ENCODE data around the gene ZPR1. TPM values are rescaled to one million over a fixed set of nuclear protein-coding genes. Genes with fewer than 3 reads are reported as not detected.
A peak's percentile ranks its signal among the peaks of the same experiment; 100 is the strongest.

Gene ZPR1, protein sequence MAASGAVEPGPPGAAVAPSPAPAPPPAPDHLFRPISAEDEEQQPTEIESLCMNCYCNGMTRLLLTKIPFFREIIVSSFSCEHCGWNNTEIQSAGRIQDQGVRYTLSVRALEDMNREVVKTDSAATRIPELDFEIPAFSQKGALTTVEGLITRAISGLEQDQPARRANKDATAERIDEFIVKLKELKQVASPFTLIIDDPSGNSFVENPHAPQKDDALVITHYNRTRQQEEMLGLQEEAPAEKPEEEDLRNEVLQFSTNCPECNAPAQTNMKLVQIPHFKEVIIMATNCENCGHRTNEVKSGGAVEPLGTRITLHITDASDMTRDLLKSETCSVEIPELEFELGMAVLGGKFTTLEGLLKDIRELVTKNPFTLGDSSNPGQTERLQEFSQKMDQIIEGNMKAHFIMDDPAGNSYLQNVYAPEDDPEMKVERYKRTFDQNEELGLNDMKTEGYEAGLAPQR
- total RNA-seq (2014; rRNA removed; shearing (Covaris generic)) = 30.8 and 34.9 TPM in 2 replicates
- 71.3 and 76.8 TPM in 2 replicates for polyA plus RNA-seq (2016; fragmentation: Nextera tagmentation; extraction: Ambion mirVana)

DNA sequence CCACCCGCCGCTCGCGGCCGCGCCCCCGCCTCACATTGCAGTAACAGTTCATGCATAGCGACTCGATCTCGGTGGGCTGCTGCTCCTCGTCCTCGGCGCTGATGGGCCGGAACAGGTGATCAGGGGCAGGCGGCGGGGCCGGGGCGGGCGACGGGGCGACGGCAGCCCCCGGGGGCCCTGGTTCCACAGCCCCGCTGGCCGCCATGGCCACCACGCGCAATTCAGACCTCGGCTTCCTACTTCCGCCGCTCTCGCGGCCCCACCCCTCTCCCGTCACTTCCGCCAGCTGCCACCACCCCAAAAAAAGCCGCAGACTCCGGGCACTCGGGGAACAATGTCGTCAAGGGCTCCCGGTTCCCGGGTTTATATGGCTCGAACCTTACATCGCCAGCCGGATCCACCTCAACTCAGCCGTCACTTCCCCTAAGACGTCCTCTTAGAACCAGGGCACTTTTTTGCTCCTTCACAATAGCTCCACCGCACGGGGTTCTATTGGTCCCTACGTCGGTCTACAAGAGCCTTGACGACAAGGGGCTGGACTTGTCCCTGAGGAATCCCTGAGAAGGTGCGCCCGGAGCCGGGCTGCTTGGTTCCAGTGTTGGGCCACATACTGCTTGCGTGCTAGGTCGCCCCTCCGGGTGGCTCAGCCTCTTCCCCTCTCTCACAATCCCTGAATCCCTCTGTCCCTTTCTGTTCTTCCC is at the start of gene ZPR1:
Gene ZPR1 (minus strand): TSS at position 238 of the 701 bp plus-strand sequence. CDS start 33 bp downstream, at position 205.
- Histone ChIP-seq H2AFZ (peak within 1 kb of the TSS; percentile 95), H3K36me3 (ENCODE audit: low read depth) (peaks cover 32% of the 10 kb centered on the region), H4K20me1 (ENCODE audit: insufficient read depth) (no peaks in the 10 kb centered on the region), H3K27me3 (replicated peaks; ENCODE audit: insufficient read depth) (no peaks in the 10 kb centered on the region), H3F3A (ENCODE audit: insufficient read depth) (peaks cover 11% of the 10 kb centered on the region), H3K9ac (peak within 1 kb of the TSS; percentile 95), H3K9me2 (ENCODE audit: insufficient read depth) (no peaks in the 10 kb centered on the region), H3K4me3 (peak within 1 kb of the TSS; percentile 97), H3K27ac (peak within 1 kb of the TSS; percentile 82), H3K9me3 (ENCODE audit: low read depth) (no peaks in the 10 kb centered on the region), H3K4me1 (ENCODE audit: insufficient read depth) (peaks cover 24% of the 10 kb centered on the region), H3K4me2 (ENCODE audit: unreplicated experiment) (peak within 1 kb of the TSS; percentile 96), H3K79me2 (ENCODE audit: insufficient read depth) (peaks cover 33% of the 10 kb centered on the region)
- peak; percentile 89 for DNase-seq
- in situ Hi-C loops (cut with MboI) = loop anchor here (10.0 kb wide), 1 partner anchor 317 kb away; no protein-coding TSS in a partner anchor
- TF ChIP-seq EZH2phosphoT487 (IDR thresholded peaks at IDR 0.05; ENCODE audit: insufficient read depth, low read depth) (no peak), EZH2 (IDR thresholded peaks at IDR 0.05; ENCODE audit: insufficient read depth, poor library complexity, severe bottlenecking) (no peak)
- 1 to 2% methylated on average over 44 to 56 of the region's 56 CpGs for WGBS, 2 experiments (ENCODE audit: low coverage in 1 of 2, low lambda C conversion rate in 2 of 2, missing lambda C conversion rate in 2 of 2)

DNA sequence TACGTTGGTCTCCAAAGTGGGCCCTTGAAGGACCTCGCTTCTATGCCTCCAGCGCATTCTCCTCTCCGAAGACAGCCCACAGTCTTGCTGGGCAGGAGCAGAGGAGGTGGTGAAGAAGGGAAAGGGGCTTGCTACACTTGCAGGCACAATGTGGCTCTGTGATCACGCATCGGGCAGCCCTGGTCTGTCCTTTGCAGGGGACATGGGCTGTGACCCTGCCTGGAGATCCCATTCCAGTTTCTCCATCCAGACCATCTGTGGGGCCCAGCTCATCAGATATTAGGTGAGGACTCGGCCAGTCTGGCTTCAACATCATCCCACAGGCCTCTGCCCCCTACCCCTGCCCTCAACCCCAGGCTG is 48.8 kb upstream of the ZPR1 start:
- Histone ChIP-seq H3K36me3 (ENCODE audit: low read depth) (no peaks in the 10 kb centered on the region), H3K4me1 (ENCODE audit: insufficient read depth) (peaks cover 5% of the 10 kb centered on the region; the same call in 1 of the 2 replicates), H3K4me3 (no peak overlapping the region), H3K79me2 (ENCODE audit: insufficient read depth) (no peaks in the 10 kb centered on the region), H3K9me3 (ENCODE audit: low read depth) (no peaks in the 10 kb centered on the region), H3K27me3 (replicated peaks; ENCODE audit: insufficient read depth) (no peaks in the 10 kb centered on the region), H2AFZ (no peak overlapping the region), H3K9ac (no peak overlapping the region), H3F3A (ENCODE audit: insufficient read depth) (0 out of 2 replicates have a peak, but pooled peaks cover 10% of the 10 kb centered on the region), H3K27ac (no peak overlapping the region), H3K4me2 (ENCODE audit: unreplicated experiment) (no peak overlapping the region), H4K20me1 (ENCODE audit: insufficient read depth) (no peaks in the 10 kb centered on the region), H3K9me2 (ENCODE audit: insufficient read depth) (no peaks in the 10 kb centered on the region)
- no peak for DNase-seq
- 93 to 96% methylated on average over 6 to 7 of the region's 7 CpGs for WGBS, 2 experiments (ENCODE audit: low coverage in 1 of 2, low lambda C conversion rate in 2 of 2, missing lambda C conversion rate in 2 of 2)
- no peak for TF ChIP-seq EZH2phosphoT487 (IDR thresholded peaks at IDR 0.05; ENCODE audit: insufficient read depth, low read depth)
- in situ Hi-C loops (cut with MboI) = no loop called here

DNA sequence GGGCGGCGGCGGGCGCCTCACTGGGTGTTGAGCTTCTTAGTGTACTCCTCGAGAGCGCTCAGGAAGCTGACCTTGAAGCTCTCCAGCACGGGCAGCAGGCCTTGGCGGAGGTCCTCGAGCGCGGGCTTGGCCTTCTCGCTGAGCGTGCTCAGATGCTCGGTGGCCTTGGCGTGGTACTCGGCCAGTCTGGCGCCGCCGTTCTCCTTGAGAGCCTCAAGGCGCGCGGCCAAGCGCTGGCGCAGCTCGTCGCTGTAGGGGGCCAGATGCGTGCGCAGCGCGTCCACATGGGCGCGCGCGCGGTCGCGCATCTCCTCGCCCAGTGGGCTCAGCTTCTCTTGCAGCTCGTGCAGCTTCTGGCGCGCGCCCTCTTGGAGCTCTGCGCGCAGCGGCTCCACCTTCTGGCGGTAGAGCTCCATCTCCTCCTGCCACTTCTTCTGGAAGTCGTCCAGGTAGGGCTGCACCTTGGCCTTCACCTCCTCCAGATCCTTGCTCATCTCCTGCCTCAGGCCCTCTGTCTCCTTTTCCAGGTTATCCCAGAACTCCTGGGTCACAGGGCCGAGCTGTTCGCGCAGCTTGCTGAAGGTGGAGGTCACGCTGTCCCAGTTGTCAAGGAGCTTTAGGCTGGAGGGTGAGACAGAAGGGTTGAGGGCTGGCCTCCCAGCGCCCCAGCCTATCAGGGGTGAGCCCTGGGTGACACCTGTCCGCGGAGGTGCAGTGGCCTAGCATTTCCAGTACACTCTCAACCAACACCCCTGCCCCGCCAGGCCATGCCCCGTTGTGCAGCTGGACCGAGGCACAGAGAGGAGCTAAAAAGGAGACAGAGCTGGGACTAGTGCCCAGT is 48.2 kb upstream of the ZPR1 start:
- no peaks in the 10 kb centered on the region for H3K27me3 ChIP-seq (replicated peaks; ENCODE audit: insufficient read depth)
- peak; percentile 98 for DNase-seq
- H4K20me1 ChIP-seq (ENCODE audit: insufficient read depth) = no peaks in the 10 kb centered on the region
- TF ChIP-seq EZH2phosphoT487 (IDR thresholded peaks at IDR 0.05; ENCODE audit: insufficient read depth, low read depth) = no peak
- no peak for TF ChIP-seq EZH2 (IDR thresholded peaks at IDR 0.05; ENCODE audit: insufficient read depth, poor library complexity, severe bottlenecking)
- in situ Hi-C loops (cut with MboI) = no loop called here
- H3K4me2 ChIP-seq (ENCODE audit: unreplicated experiment) = peak overlapping the region; percentile 59
- H3K9me3 ChIP-seq (ENCODE audit: low read depth) = no peaks in the 10 kb centered on the region
- no peaks in the 10 kb centered on the region for H3K79me2 ChIP-seq (ENCODE audit: insufficient read depth)
- peak overlapping the region; percentile 46 for H3K4me3 ChIP-seq
- peak overlapping the region; percentile 78 for H2AFZ ChIP-seq
- no peaks in the 10 kb centered on the region for H3K9me2 ChIP-seq (ENCODE audit: insufficient read depth)
- H3K36me3 ChIP-seq (ENCODE audit: low read depth) = no peaks in the 10 kb centered on the region
- H3K27ac ChIP-seq = peak overlapping the region; percentile 60
- 0 out of 2 replicates have a peak, but pooled peaks cover 10% of the 10 kb centered on the region for H3F3A ChIP-seq (ENCODE audit: insufficient read depth)
- peaks cover 5% of the 10 kb centered on the region; the same call in 1 of the 2 replicates for H3K4me1 ChIP-seq (ENCODE audit: insufficient read depth)
- H3K9ac ChIP-seq = peak overlapping the region; percentile 68
- 18 to 20% methylated on average over 46 to 52 of the region's 57 CpGs for WGBS, 2 experiments (ENCODE audit: low coverage in 1 of 2, low lambda C conversion rate in 2 of 2, missing lambda C conversion rate in 2 of 2)
